Heart left ventricle (tissue), 16 donors: ENCODE results near the gene SLIT3. TPM values are rescaled to one million over a fixed set of nuclear protein-coding genes. Genes with fewer than 3 reads are reported as not detected.
A peak's percentile ranks its signal among the peaks of the same experiment; 100 is the strongest.

Experiments used
- ATAC-seq, 4 donors: fragments of 200-7000 bp; cut with Tn5 transposase; one replicate each; pipeline ENCODE4 v1.9.1; 2020 to 2022; ENCODE audit warnings: moderate library complexity in 4 of 4, mild to moderate bottlenecking in 3 of 4, moderate number of reproducible peaks in 1 of 4
- DNase-seq, 5 donors: peaks; one replicate each; pipeline ENCODE4 v3.0.0-alpha.2; 2020
- H3K27ac ChIP-seq, 12 donors: fragments of 200-600 bp; sonication (generic) in 4 of 12; one replicate each; pipeline versions ENCODE4 v1.5.0 to v1.8.0; 2016 to 2022; ENCODE audit warnings: mild to moderate bottlenecking in 2 of 12
- H3K27me3 ChIP-seq, 9 donors: fragments of 200-600 bp; sonication (generic) in 2 of 9; one replicate each; pipeline versions ENCODE4 v1.5.1 to v1.8.0; 2016 to 2022; ENCODE audit warnings: mild to moderate bottlenecking in 3 of 9
- H3K36me3 ChIP-seq, 9 donors: fragments of 200-600 bp; sonication (generic) in 2 of 9; one replicate each; pipeline versions ENCODE4 v1.5.0 to v1.8.0; 2018 to 2022; ENCODE audit warnings: mild to moderate bottlenecking in 2 of 9
- H3K4me1 ChIP-seq, 12 donors: fragments of 200-600 bp; sonication (generic) in 4 of 12; one replicate each; pipeline versions ENCODE4 v1.5.0 to v1.8.0; 2016 to 2022; ENCODE audit warnings: mild to moderate bottlenecking in 3 of 12
- H3K4me3 ChIP-seq, 12 donors: fragments of 200-600 bp; sonication (generic) in 4 of 12; one replicate each; pipeline versions ENCODE4 v1.5.0 to v1.8.0; 2017 to 2022; ENCODE audit warnings: mild to moderate bottlenecking in 9 of 12, moderate library complexity in 4 of 12
- H3K9me3 ChIP-seq, 12 donors: fragments of 200-600 bp; sonication (generic) in 4 of 12; one replicate each; pipeline versions ENCODE4 v1.5.0 to v1.8.0; 2016 to 2022; ENCODE audit warnings: mild to moderate bottlenecking in 1 of 12
- POLR2A ChIP-seq, 2 donors: fragments of 450-650 bp; IDR thresholded peaks; one replicate each; pipeline ENCODE4 v1.6.1; 2017; ENCODE audit warnings: antibody characterized with exemption in 2 of 2, mild to moderate bottlenecking in 2 of 2, moderate library complexity in 2 of 2
- WGBS, 4 donors: extraction: QIAGEN DNeasy Blood & Tissue Kit in 2 of 4; methylation state at CpG; one replicate each; pipeline versions ENCODE4 v1.1.5 to v1.1.7; 2013 to 2018; 5-methylcytosine and 5-hydroxymethylcytosine counted together
- intact Hi-C, 10 donors: fragments of 100-400 bp; cut with DNase I; formaldehyde crosslinking; loops; one replicate each; pipeline versions ENCODE4 v1.11.1 to v1.14.2; 2022
- polyA plus RNA-seq, 2 donors: library from polyadenylated mRNA; stranded (reverse); fragments of 200-250 nt; gene quantifications; one replicate each; pipeline ENCODE4 v1.2.3, GENCODE V29; 2013
- total RNA-seq, 9 donors: library from RNA; depleted of rRNA in 2 of 9; stranded (reverse); fragments of >200 nt in 2 of 9; fragmentation: NEBNext Ultra II Directional in 3 of 9; extraction: Animal tissue kit (Norgen Biotek cat#: 25700) in 3 of 9; gene quantifications; one replicate each; pipeline versions ENCODE4 v1.1.0 to v1.2.4, GENCODE V29; 2016 to 2023
- TF ChIP-seq, protein P1 (sequence below), 12 donors: fragments of 200-600 bp; sonication (generic) in 4 of 12; IDR thresholded peaks; one replicate each; pipeline versions ENCODE4 v1.5.0 to v1.8.0; 2018 to 2022; ENCODE audit warnings: antibody characterized with exemption in 12 of 12, mild to moderate bottlenecking in 5 of 12
- donor health status: ischemic (EF 13 %, LVEDD 7.1; RV severe dilation, severe dysfunction).
- donor health status: healthy with polysubstance abuse.
- donor health status: DM: no; HTN: yes; CAD: no.
- donor health status: DM: no; HTN: no; CAD: no.
- donor health status: ischemic (EF 25% LVEDD 6.9; RV normal size, moderate dysfunction).
- donor health status: ischemic (EF 25% LVEDD 5.7; RV mildly dilated, moderate dysfunction).
- donor health status: healthy.
- donor health status: DM: yes; HTN: yes; CAD: no.
- donor health status: ischemic (EF 35%, LVEDD 5.7; RV mildly dilated, moderate dysfunction).
- donor health status: nonischemic (EF 11% LVEDD 7.7; RV severe dilation, severe dysfunction).
- donor health status: DM: yes; HTN: yes; CAD: no.
- donor health status: PGD.
- donor health status: ischemic (EF 29% LVEDD 5.4; RV normal size, mild dysfunction).
- donor health status: nonischemic (EF 23%, LVEDD 6.1; RV moderate dilation, normal function).

The SLIT3 gene
- total and polyA plus RNA-seq, 11 donors = 2.3 to 40.3 (median 14.4) TPM

DNA sequence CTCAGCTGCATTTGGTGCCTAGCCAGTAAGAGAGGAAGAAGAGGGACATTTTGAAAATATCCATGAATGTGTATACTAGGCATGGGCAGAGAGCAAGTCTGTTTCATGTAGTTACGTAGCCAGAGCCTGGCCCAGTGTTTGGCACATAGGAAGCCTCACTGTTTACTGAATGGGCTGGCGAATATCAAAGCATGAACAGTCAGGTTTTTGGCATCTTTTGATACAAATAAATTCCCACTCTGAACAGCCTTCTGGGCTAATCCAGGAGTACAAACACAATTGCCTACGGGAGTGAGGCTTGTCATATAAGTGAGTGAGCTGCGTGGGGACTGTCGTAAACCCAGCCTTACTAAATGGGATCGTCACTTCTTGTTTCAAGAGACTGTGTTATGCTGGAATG lies 468.6 kb downstream of the SLIT3 start:
- no peaks in the 10 kb centered on the region for H3K9me3 ChIP-seq
- H3K4me3 ChIP-seq = no peak overlapping the region
- H3K27me3 ChIP-seq = no peaks in the 10 kb centered on the region
- WGBS, 4 donors = 85 to 94% (median 92%) methylated on average over 6 of the region's 6 CpGs
- no peak overlapping the region for H3K27ac ChIP-seq
- no peaks in the 10 kb centered on the region for H3K36me3 ChIP-seq
- intact Hi-C loops = no loop called here
- peaks cover 0 to 21% (median 2%) of the 10 kb centered on the region in 12 donors for H3K4me1 ChIP-seq
- TF ChIP-seq, protein P1, sequence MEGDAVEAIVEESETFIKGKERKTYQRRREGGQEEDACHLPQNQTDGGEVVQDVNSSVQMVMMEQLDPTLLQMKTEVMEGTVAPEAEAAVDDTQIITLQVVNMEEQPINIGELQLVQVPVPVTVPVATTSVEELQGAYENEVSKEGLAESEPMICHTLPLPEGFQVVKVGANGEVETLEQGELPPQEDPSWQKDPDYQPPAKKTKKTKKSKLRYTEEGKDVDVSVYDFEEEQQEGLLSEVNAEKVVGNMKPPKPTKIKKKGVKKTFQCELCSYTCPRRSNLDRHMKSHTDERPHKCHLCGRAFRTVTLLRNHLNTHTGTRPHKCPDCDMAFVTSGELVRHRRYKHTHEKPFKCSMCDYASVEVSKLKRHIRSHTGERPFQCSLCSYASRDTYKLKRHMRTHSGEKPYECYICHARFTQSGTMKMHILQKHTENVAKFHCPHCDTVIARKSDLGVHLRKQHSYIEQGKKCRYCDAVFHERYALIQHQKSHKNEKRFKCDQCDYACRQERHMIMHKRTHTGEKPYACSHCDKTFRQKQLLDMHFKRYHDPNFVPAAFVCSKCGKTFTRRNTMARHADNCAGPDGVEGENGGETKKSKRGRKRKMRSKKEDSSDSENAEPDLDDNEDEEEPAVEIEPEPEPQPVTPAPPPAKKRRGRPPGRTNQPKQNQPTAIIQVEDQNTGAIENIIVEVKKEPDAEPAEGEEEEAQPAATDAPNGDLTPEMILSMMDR (IDR thresholded peaks at IDR 0.05) = no peak
- TF ChIP-seq POLR2A (IDR thresholded peaks at IDR 0.05) = no peak
- ATAC-seq (no peak), DNase-seq (no peak)

DNA sequence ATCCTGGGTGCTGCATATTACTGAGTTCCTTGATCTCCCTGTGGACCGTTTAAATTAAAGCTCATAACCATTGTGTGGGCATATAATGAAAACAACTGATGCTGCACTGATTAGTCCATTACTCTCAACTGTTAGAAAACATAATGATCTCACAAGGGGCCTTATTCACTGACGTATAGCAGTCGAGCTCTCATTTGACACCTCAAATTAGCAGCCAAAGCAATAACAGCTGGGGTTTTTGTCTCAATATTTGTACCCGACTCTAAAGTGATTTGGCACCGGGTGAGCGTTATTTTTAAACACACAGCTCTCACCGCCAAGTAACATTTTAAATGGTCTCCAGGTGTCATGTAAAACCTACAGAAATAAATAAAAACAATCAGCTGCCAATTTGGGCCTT lies 469.6 kb downstream of the SLIT3 start:
- Histone ChIP-seq H3K9me3 (no peaks in the 10 kb centered on the region), H3K27me3 (no peaks in the 10 kb centered on the region), H3K36me3 (no peaks in the 10 kb centered on the region), H3K4me3 (no peak overlapping the region), H3K4me1 (peaks cover 0 to 21% (median 2%) of the 10 kb centered on the region in 12 donors), H3K27ac (peak overlapping the region in 2 of 12 donors; percentile 1 to 50)
- peak; percentile 36 to 63 (median 44) for ATAC-seq
- intact Hi-C loops = no loop called here
- DNase-seq = no peak
- TF ChIP-seq POLR2A (IDR thresholded peaks at IDR 0.05) = no peak
- TF ChIP-seq, protein P1 (IDR thresholded peaks at IDR 0.05) = no peak
- WGBS, 4 donors = 40 to 61% (median 54%) methylated on average over 7 of the region's 7 CpGs

DNA sequence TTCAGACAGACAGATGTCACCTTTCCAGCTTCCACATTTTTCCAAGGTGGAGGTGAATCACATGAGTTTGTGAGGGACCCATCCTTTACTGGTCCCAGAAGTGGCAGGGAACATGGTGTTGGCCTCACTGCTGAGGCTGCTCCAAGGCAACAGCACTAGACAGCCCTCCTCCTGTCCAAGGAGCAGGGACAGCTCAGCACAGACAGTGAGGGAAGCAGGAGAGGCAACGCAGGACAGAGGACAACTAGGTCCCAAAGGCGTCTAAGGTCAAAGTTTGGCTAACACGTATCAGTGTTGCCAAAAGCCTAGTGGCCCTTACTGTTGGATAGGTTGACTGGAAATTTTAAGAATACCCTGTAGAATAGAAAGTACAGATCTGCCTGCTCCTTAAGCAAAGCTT lies 470.1 kb downstream of the SLIT3 start:
- peaks cover 0 to 21% (median 2%) of the 10 kb centered on the region in 12 donors for H3K4me1 ChIP-seq
- DNase-seq = no peak
- no peaks in the 10 kb centered on the region for H3K36me3 ChIP-seq
- H3K4me3 ChIP-seq = no peak overlapping the region
- intact Hi-C loops = no loop called here
- no peaks in the 10 kb centered on the region for H3K27me3 ChIP-seq
- ATAC-seq = peak; percentile 41 to 58 (median 51)
- H3K27ac ChIP-seq = peak overlapping the region in 2 of 12 donors; percentile 1 to 50
- WGBS, 4 donors = 47 to 62% (median 58%) methylated on average over 3 of the region's 3 CpGs
- TF ChIP-seq, protein P1 (IDR thresholded peaks at IDR 0.05) = no peak
- TF ChIP-seq POLR2A (IDR thresholded peaks at IDR 0.05) = no peak
- no peaks in the 10 kb centered on the region for H3K9me3 ChIP-seq

DNA sequence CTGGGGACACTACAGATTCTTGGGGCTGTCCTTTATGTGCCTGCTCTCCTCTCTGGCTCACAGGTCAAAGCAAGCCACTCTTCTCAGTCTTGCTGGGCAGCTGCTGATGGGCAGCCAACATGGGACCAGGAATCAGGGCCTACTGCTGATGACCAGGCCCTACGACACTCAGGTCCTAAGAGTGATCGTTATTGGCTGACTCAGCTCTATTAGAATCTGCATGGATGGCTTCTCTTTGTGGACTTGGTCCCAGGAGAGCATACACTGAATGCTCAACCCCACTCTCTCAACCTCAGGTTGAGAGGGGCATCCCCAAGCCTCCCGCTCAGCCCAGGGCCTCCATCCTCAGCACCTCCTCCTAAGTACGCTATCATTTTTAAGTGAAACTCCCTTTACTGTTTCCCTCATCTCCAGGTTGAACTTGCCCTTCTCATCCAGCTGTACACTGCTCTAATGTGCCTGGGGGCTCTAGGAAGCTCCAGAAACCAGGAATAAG lies 471.0 kb downstream of the SLIT3 start:
- no peak for TF ChIP-seq POLR2A (IDR thresholded peaks at IDR 0.05)
- TF ChIP-seq, protein P1 (IDR thresholded peaks at IDR 0.05) = no peak
- intact Hi-C loops = no loop called here
- ATAC-seq = no peak
- H3K4me1 ChIP-seq = peaks cover 0 to 21% (median 2%) of the 10 kb centered on the region in 12 donors
- 65 to 95% (median 92%) methylated on average over 3 to 4 of the region's 4 CpGs for WGBS, 4 donors
- no peaks in the 10 kb centered on the region for H3K27me3 ChIP-seq
- H3K36me3 ChIP-seq = no peaks in the 10 kb centered on the region
- H3K4me3 ChIP-seq = no peak overlapping the region
- no peak overlapping the region for H3K27ac ChIP-seq
- H3K9me3 ChIP-seq = no peaks in the 10 kb centered on the region
- DNase-seq = no peak
